Activated CD4-positive, CD25-positive, alpha-beta regulatory T cell treated with anti-CD3 and anti-CD28 coated beads, Interleukin-2, amount 50 U/mL, for 72 hours (primary cell): ENCODE measurements around the gene IGF1R.

Source experiments
- DNase-seq: peaks from one replicate; pipeline ENCODE4 v3.0.0; 2021

IGF1R gene

GRCh38 chr15:98873441-98874218, 225.3 kb downstream of the IGF1R start:
- no peak for DNase-seq

DNA sequence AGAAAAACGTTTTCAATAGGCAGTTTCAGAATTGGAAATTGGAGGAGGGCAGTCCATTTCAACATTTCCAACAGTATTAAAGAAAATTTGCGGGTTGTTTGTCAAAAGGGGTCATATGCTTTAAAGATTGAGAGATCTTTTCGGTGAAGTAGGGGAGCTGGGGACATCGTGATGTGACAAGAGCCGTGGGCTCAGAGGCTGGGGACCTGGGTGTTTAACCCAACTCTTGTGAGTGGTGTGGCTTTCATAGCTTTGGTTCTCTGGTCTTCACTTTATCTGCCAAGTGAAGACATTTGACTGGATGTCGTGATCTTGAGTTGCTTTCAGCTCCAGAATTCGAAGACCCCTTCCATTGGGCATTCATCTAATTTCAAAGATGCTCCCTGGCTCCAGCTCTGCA, 226.0 kb downstream of the IGF1R start:
- DNase-seq: no peak

- DNase-seq: no peak
These were observed 226.4 kb downstream of the IGF1R start for GRCh38 chr15:98874773-98875172.

- no peak for DNase-seq
These were observed 227.0 kb downstream of the IGF1R start for GRCh38 chr15:98875309-98875708.

GRCh38 chr15:98876451-98877369, 228.4 kb downstream of the IGF1R start:
- DNase-seq: no peak

DNA sequence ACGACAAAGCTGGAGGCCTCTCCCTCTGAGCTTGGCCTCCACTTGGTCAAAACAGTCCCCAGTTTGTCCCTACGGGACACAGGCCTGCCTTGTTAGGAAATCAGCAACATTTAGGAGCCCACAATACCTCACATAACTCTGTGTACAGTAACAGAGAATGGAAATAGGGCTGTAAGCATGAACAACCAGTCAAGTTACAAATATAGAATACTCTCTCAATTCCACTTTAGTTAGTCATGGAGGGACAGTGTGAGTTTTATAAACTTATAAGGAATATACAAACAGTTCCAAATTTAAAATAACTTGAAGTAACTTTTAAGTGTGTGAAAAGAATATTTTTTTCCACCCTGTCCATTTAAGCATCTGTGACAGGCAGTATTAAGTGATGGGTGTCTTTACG, 229.8 kb downstream of the IGF1R start:
- no peak for DNase-seq

- no peak for DNase-seq
These were observed 230.5 kb downstream of the IGF1R start for GRCh38 chr15:98878862-98879261.

DNA sequence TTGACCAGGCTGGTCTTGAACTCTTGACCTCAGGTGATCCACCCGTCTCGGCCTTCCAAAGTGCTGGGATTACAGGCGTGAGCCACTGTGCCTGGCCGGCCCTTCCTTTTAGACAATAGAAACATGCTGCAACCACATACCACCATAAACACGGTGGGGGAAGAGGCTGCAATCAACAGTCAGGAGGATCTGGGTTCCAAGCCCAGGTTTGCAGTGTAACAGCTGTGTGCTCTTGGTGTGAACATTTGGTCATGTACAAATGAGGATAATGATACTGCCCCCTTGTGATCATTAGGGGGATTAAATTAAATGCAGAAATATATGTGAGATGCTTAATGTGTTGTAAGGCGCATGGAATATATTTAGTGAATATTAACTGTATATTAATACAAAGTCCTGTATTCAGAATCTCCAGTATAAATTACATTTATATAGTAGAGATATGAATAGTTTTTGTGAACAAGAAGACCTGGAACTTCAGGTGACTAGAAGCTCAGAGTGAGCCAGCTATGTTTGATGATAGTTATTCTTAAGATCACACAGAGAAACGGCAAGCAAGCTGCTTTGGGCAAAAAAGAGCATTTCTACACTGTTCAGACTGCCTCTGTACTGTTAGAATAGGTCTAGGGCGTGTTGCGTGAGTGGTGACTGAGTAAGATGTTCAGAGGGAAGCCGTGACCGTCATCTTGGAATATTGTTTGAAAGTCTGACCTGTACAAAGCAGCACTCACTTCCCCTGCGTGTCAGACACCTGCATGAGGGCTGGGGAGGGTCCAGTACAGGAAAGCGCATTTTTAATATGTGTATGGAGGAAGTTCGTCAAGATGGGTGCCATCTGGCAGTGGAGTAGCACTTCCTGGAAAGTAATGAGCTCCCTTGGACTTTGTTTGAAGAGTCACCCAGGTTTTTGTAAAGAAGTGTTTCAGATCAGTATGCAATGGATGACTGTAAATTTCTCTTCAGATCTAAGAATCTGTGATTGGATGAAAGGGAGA, 233.5 kb downstream of the IGF1R start:
- no peak for DNase-seq

GRCh38 chr15:98883478-98883877, 235.1 kb downstream of the IGF1R start:
- DNase-seq: no peak

DNA sequence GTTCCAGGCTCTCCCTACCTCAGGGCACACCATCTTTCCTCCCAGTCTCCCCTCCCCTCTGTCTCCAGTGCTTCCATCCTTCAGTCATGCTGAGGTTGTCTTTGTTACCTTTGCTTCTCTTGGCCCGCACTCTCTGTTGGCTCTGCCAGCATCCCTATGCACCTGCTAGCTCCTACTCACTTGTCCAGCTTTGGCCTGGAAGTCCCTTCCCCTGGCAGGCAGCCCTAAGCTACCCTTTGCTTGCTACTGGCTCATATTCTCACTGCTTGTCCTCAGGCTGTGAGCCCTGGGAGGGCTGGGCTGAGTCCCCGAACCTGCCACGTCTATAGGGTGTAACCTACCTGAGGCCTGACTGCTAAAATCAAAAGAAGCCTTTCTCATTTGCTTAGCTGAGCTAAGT, 236.6 kb downstream of the IGF1R start:
- no peak for DNase-seq

- DNase-seq: no peak
These were observed 239.6 kb downstream of the IGF1R start for GRCh38 chr15:98887976-98888375.

- DNase-seq: no peak
These were observed 240.6 kb downstream of the IGF1R start for GRCh38 chr15:98888820-98889479.

DNA sequence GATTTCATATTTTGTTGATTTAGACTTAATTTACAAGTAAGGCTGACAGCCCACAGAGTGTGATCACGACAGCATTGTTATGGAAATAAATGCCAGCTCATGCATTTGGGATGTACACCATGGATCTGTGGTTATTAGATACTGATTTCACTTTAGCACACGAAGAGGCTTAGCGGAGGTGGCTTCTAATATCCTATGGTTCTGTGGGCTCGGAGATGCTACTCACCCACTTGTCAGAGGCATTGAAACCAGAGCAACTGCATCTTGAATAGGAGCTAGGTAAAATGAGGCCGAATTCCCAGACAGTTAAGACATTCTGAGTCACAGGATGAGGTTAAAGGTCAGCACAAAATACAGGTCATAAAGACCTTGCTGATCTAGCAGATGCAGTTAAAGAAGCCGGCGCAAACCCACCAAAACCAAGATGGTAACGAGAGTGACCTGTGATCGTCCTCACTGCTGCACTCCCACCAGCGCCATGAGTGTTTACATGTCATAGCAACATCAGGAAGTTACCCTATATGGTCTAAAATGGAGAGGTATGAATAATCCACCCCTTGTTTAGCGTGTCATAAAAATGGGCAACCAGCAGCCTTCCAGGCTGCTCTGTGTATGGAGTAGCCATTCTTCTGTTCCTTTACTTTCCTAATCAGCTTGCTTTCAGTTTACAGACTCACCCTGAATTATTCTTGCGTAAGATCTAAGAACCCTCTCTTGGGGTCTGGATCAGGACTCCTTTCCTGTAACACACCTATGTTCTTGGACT, 241.8 kb downstream of the IGF1R start:
- no peak for DNase-seq

GRCh38 chr15:98891301-98891700, 243.0 kb downstream of the IGF1R start:
- no peak for DNase-seq

GRCh38 chr15:98893401-98893800, 245.1 kb downstream of the IGF1R start:
- DNase-seq: no peak

DNA sequence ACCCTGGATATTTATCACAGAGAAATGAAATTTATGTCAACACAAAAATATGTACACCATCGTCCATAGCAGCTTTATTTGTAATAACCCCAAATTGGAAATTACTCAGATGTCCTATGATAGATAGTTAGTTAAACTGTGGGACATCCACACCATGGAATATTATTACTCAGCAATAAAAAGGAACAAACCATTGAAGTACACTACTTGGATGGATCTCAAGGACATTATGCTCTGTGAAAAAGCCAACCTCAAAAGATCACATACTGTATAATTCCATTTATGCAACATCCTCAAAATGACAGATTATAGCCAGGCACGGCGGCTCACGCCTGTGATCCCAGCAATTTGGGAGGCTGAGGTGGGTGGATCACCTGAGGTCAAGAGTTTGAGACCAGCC, 246.0 kb downstream of the IGF1R start:
- no peak for DNase-seq

- no peak for DNase-seq
These were observed 247.8 kb downstream of the IGF1R start for GRCh38 chr15:98896002-98896721.

GRCh38 chr15:98896802-98897732, 248.7 kb downstream of the IGF1R start:
- no peak for DNase-seq

- DNase-seq: no peak
These were observed 249.8 kb downstream of the IGF1R start for GRCh38 chr15:98898122-98898521.
